ENCODE results near the gene TMEM140. TPM values are rescaled to one million over a fixed set of nuclear protein-coding genes. Genes with fewer than 3 reads are reported as not detected.

TMEM140 gene
- total and polyA plus RNA-seq, 8 donors: 2.7 to 14.3 (median 4.7) TPM

- 31 to 39% methylated on average over 6 of the region's 6 CpGs for WGBS, 2 donors
- peak in 4 of 6 donors; percentile 66 to 82 (median 75) for DNase-seq
- H3K27ac ChIP-seq: peak overlapping the region; percentile 46 to 67 (median 63)
- no peak for FAIRE-seq
- peak; percentile 74 to 89 (median 87) for ATAC-seq
- no peak for TF ChIP-seq CTCF (IDR thresholded peaks at IDR 0.05)
- peaks cover 7 to 59% (median 19%) of the 10 kb centered on the region in 3 donors for H3K36me3 ChIP-seq
- intact Hi-C loops (cut with DNase I): no loop called here
- no peaks in the 10 kb centered on the region for H3K27me3 ChIP-seq
- no peak overlapping the region for H3K4me3 ChIP-seq
- peaks cover 0 to 16% (median 12%) of the 10 kb centered on the region in 3 donors for H3K4me1 ChIP-seq
- H3K9me3 ChIP-seq: no peaks in the 10 kb centered on the region
Measured at GRCh38 chr7:135189221-135189662, 41.4 kb downstream of the TMEM140 start.

GRCh38 chr7:135189961-135190360 is 42.1 kb downstream of the TMEM140 start:
- 42 to 47% methylated on average over 4 of the region's 4 CpGs for WGBS, 2 donors
- Histone ChIP-seq H3K27ac (peak overlapping the region; percentile 46 to 67 (median 63)), H3K36me3 (peaks cover 7 to 58% (median 19%) of the 10 kb centered on the region in 3 donors), H3K4me3 (no peak overlapping the region), H3K9me3 (no peaks in the 10 kb centered on the region), H3K4me1 (peaks cover 0 to 16% (median 13%) of the 10 kb centered on the region in 3 donors), H3K27me3 (no peaks in the 10 kb centered on the region)
- intact Hi-C loops (cut with DNase I): no loop called here
- no peak for TF ChIP-seq CTCF (IDR thresholded peaks at IDR 0.05)
- ATAC-seq (peak in 3 of 4 donors; percentile 10 to 24 (median 19)), FAIRE-seq (no peak), DNase-seq (no peak)

DNA sequence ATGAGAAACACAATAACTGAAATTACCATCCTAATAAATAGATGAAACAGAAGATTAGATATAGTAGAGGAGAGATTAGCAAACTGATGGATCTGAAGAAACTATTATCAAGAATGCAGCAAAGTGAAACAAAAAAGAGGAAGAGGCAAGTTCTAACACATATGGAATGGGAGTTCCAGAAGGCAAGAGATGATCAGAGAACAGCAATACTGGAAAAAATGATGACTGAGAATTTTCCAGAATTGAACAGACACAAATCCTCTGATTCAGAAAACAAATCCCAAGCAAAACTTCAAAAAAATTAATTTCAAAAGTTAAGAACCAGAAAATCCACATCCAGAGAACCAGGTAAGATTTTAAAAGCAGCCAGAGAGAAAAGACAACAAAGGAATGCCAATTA is 42.8 kb downstream of the TMEM140 start:
- Histone ChIP-seq H3K27me3 (no peaks in the 10 kb centered on the region), H3K4me3 (no peak overlapping the region), H3K4me1 (peaks cover 0 to 16% (median 13%) of the 10 kb centered on the region in 3 donors), H3K36me3 (peaks cover 3 to 58% (median 16%) of the 10 kb centered on the region in 3 donors), H3K27ac (no peak overlapping the region), H3K9me3 (no peaks in the 10 kb centered on the region)
- TF ChIP-seq CTCF (IDR thresholded peaks at IDR 0.05): no peak
- no peak for FAIRE-seq
- no peak for DNase-seq
- no peak for ATAC-seq
- intact Hi-C loops (cut with DNase I): no loop called here

- peaks cover 0 to 60% (median 12%) of the 10 kb centered on the region in 3 donors for H3K36me3 ChIP-seq
- intact Hi-C loops (cut with DNase I): no loop called here
- ATAC-seq: peak in 1 of 4 donors; percentile 5
Measured at GRCh38 chr7:135192914-135193536, 45.2 kb downstream of the TMEM140 start.

More at GRCh38 chr7:135192914-135193536, 45.2 kb downstream of the TMEM140 start:
- Histone ChIP-seq H3K4me1 (peaks cover 0 to 16% (median 13%) of the 10 kb centered on the region in 3 donors), H3K9me3 (no peaks in the 10 kb centered on the region), H3K4me3 (no peak overlapping the region), H3K27me3 (no peaks in the 10 kb centered on the region), H3K27ac (peak overlapping the region in 3 of 4 donors; percentile 33 to 48 (median 48))
- WGBS, 2 donors: 69% methylated on average over 11 of the region's 11 CpGs
- TF ChIP-seq CTCF (IDR thresholded peaks at IDR 0.05): no peak
- FAIRE-seq: no peak
- DNase-seq: no peak
